HAP-1 (cell line): ENCODE results near the gene C3orf70.

ENCODE experiments used
- DNase-seq, 2 experiments: peaks; one replicate each; pipeline ENCODE4 v3.0.0-alpha.2; 2016 to 2020; ENCODE audit warnings: low spot score in 2 of 2
- H3K27me3 ChIP-seq: fragments of 250-450 bp; sonication (Bioruptor Pico); 2 replicates; pipeline ENCODE4 v1.5.1; 2020; ENCODE audit warnings: low read depth, mild to moderate bottlenecking, moderate library complexity
- H3K36me3 ChIP-seq: fragments of 250-450 bp; sonication (Bioruptor Pico); replicated peaks from 2 replicates; pipeline ENCODE4 v1.5.1; 2020; ENCODE audit warnings: mild to moderate bottlenecking
- H3K4me1 ChIP-seq: fragments of 250-450 bp; sonication (Bioruptor Pico); 2 replicates; pipeline ENCODE4 v1.5.1; 2020; ENCODE audit warnings: mild to moderate bottlenecking
- H3K4me3 ChIP-seq: fragments of 250-450 bp; sonication (Bioruptor Pico); 2 replicates; pipeline ENCODE4 v1.5.1; 2020; ENCODE audit warnings: mild to moderate bottlenecking, moderate library complexity
- H3K9me3 ChIP-seq: fragments of 250-450 bp; sonication (Bioruptor Pico); 2 replicates; pipeline ENCODE4 v1.5.1; 2020; ENCODE audit warnings: mild to moderate bottlenecking, moderate library complexity
- in situ Hi-C: fragments of 300-500 bp; cut with MboI; formaldehyde crosslinking; loops from 3 replicates; pipeline ENCODE4 v1.14.3; 2020; ENCODE audit warnings: low sequenced_read_pairs, inconsistent platforms, mixed read lengths

Gene C3orf70

DNA sequence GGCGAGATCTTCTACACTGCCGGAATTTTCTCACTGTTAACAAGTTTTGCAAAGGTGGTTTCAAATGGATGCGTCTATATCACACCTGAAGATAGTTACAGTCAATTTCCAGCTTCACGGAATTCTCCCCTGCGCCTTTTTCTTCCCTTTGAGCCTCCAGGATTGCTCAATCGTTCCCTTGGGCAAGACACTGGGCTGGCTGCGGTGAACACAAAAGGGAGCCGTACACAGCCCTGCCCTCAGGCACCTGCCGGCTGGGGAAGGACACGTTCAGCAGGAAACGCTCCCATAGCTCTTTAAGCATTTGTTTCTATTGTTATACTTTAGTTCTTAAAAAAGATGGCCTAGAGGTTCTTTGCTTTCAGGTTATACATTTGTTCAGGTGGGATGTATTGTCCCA lies 85.7 kb downstream of the C3orf70 start:
- no peak for DNase-seq
- Histone ChIP-seq H3K9me3 (no peaks in the 10 kb centered on the region), H3K4me3 (no peak overlapping the region), H3K4me1 (no peaks in the 10 kb centered on the region), H3K36me3 (no peaks in the 10 kb centered on the region), H3K27me3 (no peaks in the 10 kb centered on the region)
- in situ Hi-C loops, result no loop called here

DNA sequence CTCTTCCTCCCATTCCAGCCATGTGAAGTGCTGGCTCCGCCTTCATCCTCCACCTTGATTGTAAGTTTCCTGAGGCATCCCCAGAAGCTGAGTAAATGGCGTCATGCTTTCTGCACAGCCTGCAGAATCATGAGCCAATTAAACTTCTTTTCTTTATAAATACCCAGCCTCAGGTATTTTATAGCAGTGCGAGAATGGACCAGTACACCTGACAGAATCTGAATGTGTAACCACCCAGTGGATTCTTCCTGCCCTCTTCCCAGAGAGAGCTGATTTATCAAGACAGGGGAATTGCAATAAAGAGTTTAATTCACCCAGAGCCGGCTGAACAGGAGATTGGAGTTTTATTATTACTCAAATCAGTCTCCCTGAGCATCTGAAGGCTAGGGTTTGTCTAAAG lies 86.6 kb downstream of the C3orf70 start:
- in situ Hi-C loops, result no loop called here
- Histone ChIP-seq H3K36me3 (no peaks in the 10 kb centered on the region), H3K9me3 (no peaks in the 10 kb centered on the region), H3K4me1 (no peaks in the 10 kb centered on the region), H3K27me3 (no peaks in the 10 kb centered on the region), H3K4me3 (no peak overlapping the region)
- DNase-seq, result no peak

DNA sequence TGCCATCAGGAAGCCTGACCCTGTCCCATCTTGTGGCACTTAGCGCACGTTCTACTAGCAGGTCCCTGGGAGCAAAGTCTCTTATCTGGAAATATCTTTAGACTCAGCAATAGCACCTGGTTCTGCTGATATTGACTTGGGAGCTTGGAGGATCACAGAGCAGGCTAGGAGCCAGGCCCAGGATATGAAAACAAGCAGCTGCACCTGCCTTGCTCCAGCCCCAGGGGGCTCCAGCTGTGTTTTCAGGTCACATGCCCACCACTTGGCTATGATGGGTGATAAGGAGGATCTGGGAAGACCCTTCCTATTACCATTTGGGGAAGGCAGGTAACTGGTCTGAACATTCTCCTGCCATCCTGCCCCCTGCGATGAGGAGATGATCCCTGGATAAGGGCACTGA lies 87.8 kb downstream of the C3orf70 start:
- Histone ChIP-seq H3K27me3 (no peaks in the 10 kb centered on the region), H3K4me3 (no peak overlapping the region), H3K9me3 (peaks cover 3% of the 10 kb centered on the region; the same call in 1 of the 2 replicates), H3K36me3 (no peaks in the 10 kb centered on the region), H3K4me1 (no peaks in the 10 kb centered on the region)
- no peak for DNase-seq
- in situ Hi-C loops, result no loop called here

DNA sequence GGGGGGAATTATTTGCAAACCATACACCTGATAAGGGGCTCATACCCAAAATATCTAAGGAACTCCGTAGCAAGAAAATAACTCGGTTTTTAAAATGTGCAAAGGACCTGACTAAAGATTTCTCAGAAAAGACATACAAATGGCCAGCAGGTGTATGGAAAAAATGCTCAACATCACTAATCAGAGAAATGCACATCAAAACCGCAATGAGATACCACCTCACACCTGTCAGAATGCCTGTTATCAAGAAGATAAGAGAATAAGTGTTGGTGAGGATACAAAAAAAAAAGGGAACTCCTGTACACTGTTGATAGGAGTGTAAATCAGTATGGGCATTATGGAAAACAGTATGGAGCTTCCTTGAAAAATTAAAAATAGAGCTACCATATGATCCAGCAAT lies 89.4 kb downstream of the C3orf70 start:
- in situ Hi-C loops, result no loop called here
- Histone ChIP-seq H3K4me3 (no peak overlapping the region), H3K9me3 (peaks cover 3% of the 10 kb centered on the region; the same call in 1 of the 2 replicates), H3K27me3 (no peaks in the 10 kb centered on the region), H3K36me3 (no peaks in the 10 kb centered on the region), H3K4me1 (no peaks in the 10 kb centered on the region)
- no peak for DNase-seq

DNA sequence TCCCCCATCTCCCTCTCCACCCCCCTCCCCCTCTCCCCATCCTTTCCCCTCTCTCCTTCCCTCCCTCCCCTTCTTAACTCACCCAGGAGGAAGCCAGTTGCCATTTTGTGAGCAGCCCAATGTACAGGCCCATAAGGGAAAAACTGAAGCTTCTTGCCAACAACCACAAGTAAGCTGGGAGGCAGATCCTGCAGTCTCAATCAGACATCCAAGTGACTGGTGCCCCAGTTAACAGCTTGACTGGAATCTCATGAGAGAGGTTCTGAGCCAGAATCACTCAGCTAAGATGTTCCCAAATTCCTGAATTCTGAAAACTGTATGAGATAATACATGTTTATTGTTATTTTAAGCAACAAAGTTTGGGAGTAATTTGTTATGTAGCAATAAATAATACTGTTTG lies 90.7 kb downstream of the C3orf70 start:
- in situ Hi-C loops, result no loop called here
- H3K9me3 ChIP-seq, result peaks cover 3% of the 10 kb centered on the region; the same call in 1 of the 2 replicates
- no peaks in the 10 kb centered on the region for H3K4me1 ChIP-seq
- no peak overlapping the region for H3K4me3 ChIP-seq
- H3K27me3 ChIP-seq, result no peaks in the 10 kb centered on the region
- no peak for DNase-seq
- no peaks in the 10 kb centered on the region for H3K36me3 ChIP-seq

DNA sequence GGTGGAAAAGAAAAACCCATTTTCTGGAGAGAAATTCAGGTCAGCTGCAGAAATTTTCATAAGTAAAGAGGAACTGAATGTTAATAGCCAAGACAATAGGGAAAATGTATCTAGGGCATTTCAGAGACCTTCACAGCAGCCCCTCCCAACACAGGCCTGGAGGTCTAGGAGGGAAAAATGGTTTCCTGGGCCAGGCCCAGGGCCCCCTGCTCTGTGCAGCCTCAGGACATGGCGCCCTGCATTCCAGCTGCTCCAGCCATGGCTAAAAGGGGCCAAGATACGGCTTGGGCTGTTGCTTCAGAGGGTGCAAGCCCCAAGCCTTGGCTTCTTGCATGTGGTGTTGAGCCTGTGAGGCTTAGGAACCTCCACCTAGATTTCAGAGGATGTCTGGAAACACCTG lies 92.2 kb downstream of the C3orf70 start:
- DNase-seq, result no peak
- H3K4me3 ChIP-seq, result no peak overlapping the region
- in situ Hi-C loops, result no loop called here
- H3K4me1 ChIP-seq, result no peaks in the 10 kb centered on the region
- H3K36me3 ChIP-seq, result no peaks in the 10 kb centered on the region
- peaks cover 3% of the 10 kb centered on the region; the same call in 1 of the 2 replicates for H3K9me3 ChIP-seq
- H3K27me3 ChIP-seq, result no peaks in the 10 kb centered on the region

DNA sequence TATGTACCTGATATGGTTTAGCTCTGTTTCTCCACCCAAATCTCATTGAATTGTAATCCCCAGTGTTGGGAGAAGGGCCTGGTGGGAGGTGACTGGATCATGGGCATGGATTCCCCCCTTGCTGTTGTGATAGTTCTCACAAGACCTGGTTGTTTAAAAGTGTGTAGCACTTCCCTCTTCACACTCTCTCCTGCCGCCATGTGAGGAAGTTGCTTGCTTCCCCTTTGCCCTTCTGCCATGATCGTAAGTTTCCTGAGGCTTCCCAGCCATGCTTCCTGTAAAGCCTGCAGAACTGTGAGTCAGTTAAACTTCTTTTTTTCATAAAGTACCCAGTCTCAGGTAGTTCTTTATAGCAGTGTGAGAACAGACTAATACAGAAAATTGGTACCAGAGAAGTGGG lies 93.1 kb downstream of the C3orf70 start:
- H3K27me3 ChIP-seq, result no peaks in the 10 kb centered on the region
- H3K36me3 ChIP-seq, result no peaks in the 10 kb centered on the region
- H3K4me3 ChIP-seq, result no peak overlapping the region
- H3K9me3 ChIP-seq, result peaks cover 3% of the 10 kb centered on the region; the same call in 1 of the 2 replicates
- in situ Hi-C loops, result no loop called here
- DNase-seq, result no peak
- no peaks in the 10 kb centered on the region for H3K4me1 ChIP-seq

DNA sequence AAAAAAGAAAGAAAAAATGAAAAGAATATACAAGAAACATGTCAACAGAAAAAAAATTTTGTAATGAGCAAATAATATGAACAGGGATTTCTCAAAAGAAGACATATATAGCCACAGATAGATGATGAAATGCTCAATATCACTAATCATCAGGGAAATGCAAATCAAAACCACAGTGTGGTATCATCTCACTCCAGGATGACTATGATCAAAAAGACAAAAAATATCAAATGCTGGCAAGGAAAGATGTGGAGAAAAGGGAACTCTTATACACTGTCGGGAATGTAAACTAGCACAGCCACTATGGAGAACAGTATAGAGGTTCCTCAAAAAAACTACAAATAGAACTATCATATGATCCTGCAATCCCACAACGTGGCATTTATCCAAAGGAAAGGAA lies 94.1 kb downstream of the C3orf70 start:
- DNase-seq, result no peak
- in situ Hi-C loops, result no loop called here
- no peak overlapping the region for H3K4me3 ChIP-seq
- no peaks in the 10 kb centered on the region for H3K27me3 ChIP-seq
- H3K4me1 ChIP-seq, result no peaks in the 10 kb centered on the region
- no peaks in the 10 kb centered on the region for H3K36me3 ChIP-seq
- H3K9me3 ChIP-seq, result peaks cover 3% of the 10 kb centered on the region; the same call in 1 of the 2 replicates

DNA sequence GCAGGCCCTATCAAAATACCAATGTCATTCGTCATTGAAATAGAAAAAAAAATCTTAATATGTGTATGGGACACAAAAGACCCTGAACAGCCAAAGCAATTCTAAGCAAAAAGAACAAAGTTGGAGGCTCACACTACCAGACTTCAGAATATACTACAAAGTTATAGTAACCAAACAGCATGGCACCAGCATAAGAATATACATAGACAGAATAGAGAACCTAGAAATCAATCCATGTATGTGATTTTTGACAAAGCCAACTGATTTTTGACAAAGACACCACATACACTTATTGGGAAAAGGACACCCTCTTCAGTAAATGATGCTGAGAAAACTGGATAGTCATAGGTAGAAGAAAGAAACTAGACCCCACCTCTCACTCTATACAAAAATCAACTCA lies 95.0 kb downstream of the C3orf70 start:
- in situ Hi-C loops, result no loop called here
- Histone ChIP-seq H3K27me3 (no peaks in the 10 kb centered on the region), H3K4me1 (no peaks in the 10 kb centered on the region), H3K36me3 (no peaks in the 10 kb centered on the region), H3K9me3 (peaks cover 3% of the 10 kb centered on the region; the same call in 1 of the 2 replicates), H3K4me3 (no peak overlapping the region)
- no peak for DNase-seq

DNA sequence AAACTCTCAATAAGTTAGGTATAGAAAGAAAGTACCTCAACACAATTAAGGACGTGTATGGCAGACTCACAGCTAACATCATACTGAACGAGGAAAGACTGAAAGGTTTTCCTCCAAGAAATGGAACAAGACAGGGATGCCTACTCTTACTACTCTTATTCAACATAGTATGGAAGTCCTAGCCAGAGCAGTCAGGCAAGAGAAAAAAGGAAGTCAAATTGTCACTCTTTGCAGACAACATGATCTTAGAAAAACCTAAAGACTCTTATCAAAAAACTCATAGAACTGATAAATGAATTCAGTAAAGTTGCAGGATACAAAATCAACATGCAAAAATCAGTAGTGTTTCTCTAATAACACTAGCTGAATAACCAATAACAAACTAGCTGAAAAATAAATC lies 96.0 kb downstream of the C3orf70 start:
- Histone ChIP-seq H3K4me3 (no peak overlapping the region), H3K4me1 (no peaks in the 10 kb centered on the region), H3K36me3 (0 out of 2 replicates have a peak, but pooled peaks cover 4% of the 10 kb centered on the region), H3K27me3 (no peaks in the 10 kb centered on the region), H3K9me3 (peaks cover 3% of the 10 kb centered on the region; the same call in 1 of the 2 replicates)
- no peak for DNase-seq
- in situ Hi-C loops, result no loop called here

DNA sequence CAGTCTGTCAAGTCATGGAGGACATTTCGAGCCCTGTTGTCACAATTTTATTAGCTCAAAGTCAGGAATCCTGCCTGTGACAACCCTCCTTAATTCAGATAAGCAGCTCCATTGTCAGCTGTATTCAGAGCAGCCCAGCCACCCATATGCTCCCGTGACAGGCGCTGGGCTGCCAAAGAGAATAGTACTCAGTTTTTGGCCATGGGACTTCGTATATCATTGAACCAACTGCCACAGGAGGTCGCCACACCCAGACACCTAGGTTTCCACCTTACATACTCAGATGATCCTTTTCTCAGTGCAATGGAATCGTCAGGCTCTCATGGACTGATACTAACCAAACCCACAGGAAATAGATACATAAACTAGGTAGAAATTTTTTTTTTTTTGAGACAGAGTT lies 100.2 kb downstream of the C3orf70 start:
- H3K9me3 ChIP-seq, result no peaks in the 10 kb centered on the region
- DNase-seq, result no peak
- H3K4me1 ChIP-seq, result no peaks in the 10 kb centered on the region
- H3K4me3 ChIP-seq, result no peak overlapping the region
- H3K27me3 ChIP-seq, result no peaks in the 10 kb centered on the region
- 0 out of 2 replicates have a peak, but pooled peaks cover 4% of the 10 kb centered on the region for H3K36me3 ChIP-seq
- in situ Hi-C loops, result no loop called here

DNA sequence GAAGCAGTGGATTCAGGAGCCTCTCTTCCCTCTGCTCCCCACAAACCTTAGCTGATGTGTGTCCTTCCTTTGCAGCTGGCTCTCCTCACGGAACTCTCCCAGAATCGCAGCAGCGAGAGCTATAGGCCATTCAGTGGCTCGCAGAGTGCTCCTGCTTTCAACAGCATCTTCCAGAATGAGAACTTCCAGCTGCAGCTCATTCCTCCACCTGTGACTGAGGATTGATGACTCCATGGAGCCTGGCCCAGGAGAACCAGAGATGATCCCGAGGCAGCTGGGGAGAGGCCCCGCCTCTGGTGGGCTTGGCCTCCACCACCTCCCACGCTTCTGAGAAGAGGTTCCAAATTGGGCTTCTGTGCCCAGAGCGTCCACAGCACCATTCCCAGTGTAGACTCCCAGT lies 101.1 kb downstream of the C3orf70 start:
- DNase-seq, result no peak
- Histone ChIP-seq H3K36me3 (0 out of 2 replicates have a peak, but pooled peaks cover 4% of the 10 kb centered on the region), H3K9me3 (no peaks in the 10 kb centered on the region), H3K4me3 (no peak overlapping the region), H3K27me3 (no peaks in the 10 kb centered on the region), H3K4me1 (no peaks in the 10 kb centered on the region)
- in situ Hi-C loops, result no loop called here

DNA sequence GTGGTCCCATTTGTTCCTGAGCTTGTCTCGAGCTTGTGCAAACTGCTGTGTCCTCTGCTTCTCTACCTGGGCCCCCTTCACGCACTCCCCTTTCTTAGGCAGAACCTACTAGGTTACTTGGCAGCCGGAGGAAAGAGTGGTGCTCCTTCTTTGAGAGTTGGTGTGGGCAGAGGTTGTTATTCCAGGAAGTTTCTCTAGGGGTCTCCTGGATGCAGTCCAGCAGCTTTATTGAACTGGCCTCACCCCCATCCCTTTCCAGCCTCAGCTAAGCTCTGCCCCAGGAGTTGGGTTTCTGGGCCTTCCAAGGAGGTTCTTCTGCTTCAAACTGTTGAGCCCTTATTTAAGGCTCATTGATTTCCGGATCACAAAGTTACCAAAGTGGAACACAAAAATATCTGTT lies 103.2 kb downstream of the C3orf70 start:
- H3K4me1 ChIP-seq, result no peaks in the 10 kb centered on the region
- H3K4me3 ChIP-seq, result no peak overlapping the region
- H3K36me3 ChIP-seq, result 0 out of 2 replicates have a peak, but pooled peaks cover 4% of the 10 kb centered on the region
- H3K27me3 ChIP-seq, result no peaks in the 10 kb centered on the region
- DNase-seq, result no peak
- H3K9me3 ChIP-seq, result no peaks in the 10 kb centered on the region
- in situ Hi-C loops, result no loop called here

DNA sequence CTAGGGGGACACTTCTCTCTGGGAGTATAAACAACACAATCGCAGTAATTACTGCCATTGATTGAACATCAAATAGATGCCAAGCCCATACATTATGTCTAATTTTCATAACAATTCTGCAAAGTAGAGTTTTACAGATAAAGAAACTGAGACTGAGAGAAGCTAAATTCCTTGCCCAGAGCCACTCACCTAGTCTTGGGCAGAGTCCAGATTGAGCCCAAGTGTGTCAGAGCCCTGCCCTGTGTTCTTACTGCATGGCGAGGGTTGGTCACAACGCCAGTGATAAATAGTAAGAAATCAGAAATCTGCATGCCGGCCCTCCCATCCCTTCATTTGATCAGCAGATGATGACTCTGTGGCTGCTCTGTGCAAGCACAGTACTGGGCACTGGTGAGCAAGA lies 106.3 kb downstream of the C3orf70 start:
- Histone ChIP-seq H3K9me3 (no peaks in the 10 kb centered on the region), H3K36me3 (no peaks in the 10 kb centered on the region), H3K4me1 (no peaks in the 10 kb centered on the region), H3K4me3 (no peak overlapping the region), H3K27me3 (no peaks in the 10 kb centered on the region)
- in situ Hi-C loops, result no loop called here
- DNase-seq, result no peak

DNA sequence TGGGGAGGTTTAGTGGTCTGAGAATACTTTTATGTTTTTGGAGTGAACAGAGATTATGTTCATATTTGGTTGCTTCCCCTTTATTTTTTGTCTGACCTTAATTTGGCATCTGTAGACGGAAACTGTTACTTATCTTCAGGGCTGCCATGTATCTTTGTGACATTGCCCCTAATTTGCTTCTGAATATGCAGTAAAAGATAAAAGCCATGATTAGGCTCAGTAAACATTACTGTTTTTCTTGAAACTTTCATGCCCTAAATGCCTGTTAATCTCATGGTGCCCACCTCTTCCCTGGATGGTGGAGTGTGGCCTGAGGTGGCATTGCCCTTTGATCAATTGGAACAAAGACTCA lies 106.7 kb downstream of the C3orf70 start:
- Histone ChIP-seq H3K4me1 (no peaks in the 10 kb centered on the region), H3K36me3 (no peaks in the 10 kb centered on the region), H3K4me3 (no peak overlapping the region), H3K9me3 (no peaks in the 10 kb centered on the region), H3K27me3 (no peaks in the 10 kb centered on the region)
- no peak for DNase-seq
- in situ Hi-C loops, result no loop called here
